Measurements from ENCODE around the gene FAM89B. TPM values are rescaled to one million over a fixed set of nuclear protein-coding genes. Genes with fewer than 3 reads are reported as not detected.
A peak's percentile ranks its signal among the peaks of the same experiment; 100 is the strongest.

The FAM89B gene
- polyA plus RNA-seq, 1 donor: 25.9 TPM

GRCh38 chr11:65583589-65583988 lies 11.3 kb downstream of the FAM89B start:
- H3K36me3 ChIP-seq (ENCODE audit: control insufficient read depth, insufficient read depth, low read length): peaks cover 47% of the 10 kb centered on the region
- DNase-seq: no peak
- H3K9me3 ChIP-seq (ENCODE audit: control insufficient read depth, low read depth, low read length): no peaks in the 10 kb centered on the region
- H3K4me3 ChIP-seq (ENCODE audit: low read length): no peak overlapping the region
- H3K27me3 ChIP-seq (ENCODE audit: control insufficient read depth, insufficient read depth, low read length): peaks cover 10% of the 10 kb centered on the region
- no CpG with 5 or more reads among the region's 10 CpGs for WGBS (ENCODE audit: insufficient coverage, low lambda C conversion rate)
- no peak overlapping the region for H3K27ac ChIP-seq (ENCODE audit: low read length)
- H3K4me1 ChIP-seq (ENCODE audit: control insufficient read depth, insufficient read depth, low read length): peaks cover 21% of the 10 kb centered on the region

GRCh38 chr11:65584106-65584505 lies 11.8 kb downstream of the FAM89B start:
- no CpG with 5 or more reads among the region's 8 CpGs for whole genome bisulfite sequencing (ENCODE audit: insufficient coverage, low lambda C conversion rate)
- peaks cover 19% of the 10 kb centered on the region for H3K4me1 ChIP-seq (ENCODE audit: control insufficient read depth, insufficient read depth, low read length)
- H3K9me3 ChIP-seq (ENCODE audit: control insufficient read depth, low read depth, low read length): no peaks in the 10 kb centered on the region
- no peak overlapping the region for H3K4me3 ChIP-seq (ENCODE audit: low read length)
- H3K27ac ChIP-seq (ENCODE audit: low read length): no peak overlapping the region
- peaks cover 10% of the 10 kb centered on the region for H3K27me3 ChIP-seq (ENCODE audit: control insufficient read depth, insufficient read depth, low read length)
- peaks cover 47% of the 10 kb centered on the region for H3K36me3 ChIP-seq (ENCODE audit: control insufficient read depth, insufficient read depth, low read length)
- no peak for DNase-seq

DNA sequence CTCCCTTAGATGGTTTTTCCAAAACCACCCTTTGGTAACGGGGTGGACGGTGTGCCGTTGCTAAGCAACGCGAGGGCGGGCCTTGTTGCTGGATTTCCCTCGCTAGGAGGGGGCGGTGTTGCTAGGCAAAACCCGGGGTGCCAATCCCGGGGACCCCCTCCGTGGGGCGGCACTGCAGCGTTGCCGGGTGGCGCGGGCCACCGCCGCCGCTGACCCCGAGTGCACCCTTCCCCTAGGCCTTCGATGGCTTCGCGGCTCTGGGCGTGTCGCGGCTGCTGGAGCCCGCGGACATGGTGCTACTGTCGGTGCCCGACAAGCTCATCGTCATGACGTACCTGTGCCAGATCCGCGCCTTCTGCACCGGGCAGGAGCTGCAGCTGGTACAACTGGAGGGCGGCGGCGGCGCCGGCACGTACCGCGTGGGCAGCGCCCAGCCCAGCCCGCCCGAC lies 12.4 kb downstream of the FAM89B start:
- peaks cover 10% of the 10 kb centered on the region for H3K27me3 ChIP-seq (ENCODE audit: control insufficient read depth, insufficient read depth, low read length)
- peaks cover 15% of the 10 kb centered on the region for H3K4me1 ChIP-seq (ENCODE audit: control insufficient read depth, insufficient read depth, low read length)
- H3K27ac ChIP-seq (ENCODE audit: low read length): no peak overlapping the region
- DNase-seq: peak in 1 of 2 donors; percentile 58
- no peak overlapping the region for H3K4me3 ChIP-seq (ENCODE audit: low read length)
- no CpG with 5 or more reads among the region's 46 CpGs for WGBS (ENCODE audit: insufficient coverage, low lambda C conversion rate)
- H3K9me3 ChIP-seq (ENCODE audit: control insufficient read depth, low read depth, low read length): no peaks in the 10 kb centered on the region
- H3K36me3 ChIP-seq (ENCODE audit: control insufficient read depth, insufficient read depth, low read length): peaks cover 43% of the 10 kb centered on the region

DNA sequence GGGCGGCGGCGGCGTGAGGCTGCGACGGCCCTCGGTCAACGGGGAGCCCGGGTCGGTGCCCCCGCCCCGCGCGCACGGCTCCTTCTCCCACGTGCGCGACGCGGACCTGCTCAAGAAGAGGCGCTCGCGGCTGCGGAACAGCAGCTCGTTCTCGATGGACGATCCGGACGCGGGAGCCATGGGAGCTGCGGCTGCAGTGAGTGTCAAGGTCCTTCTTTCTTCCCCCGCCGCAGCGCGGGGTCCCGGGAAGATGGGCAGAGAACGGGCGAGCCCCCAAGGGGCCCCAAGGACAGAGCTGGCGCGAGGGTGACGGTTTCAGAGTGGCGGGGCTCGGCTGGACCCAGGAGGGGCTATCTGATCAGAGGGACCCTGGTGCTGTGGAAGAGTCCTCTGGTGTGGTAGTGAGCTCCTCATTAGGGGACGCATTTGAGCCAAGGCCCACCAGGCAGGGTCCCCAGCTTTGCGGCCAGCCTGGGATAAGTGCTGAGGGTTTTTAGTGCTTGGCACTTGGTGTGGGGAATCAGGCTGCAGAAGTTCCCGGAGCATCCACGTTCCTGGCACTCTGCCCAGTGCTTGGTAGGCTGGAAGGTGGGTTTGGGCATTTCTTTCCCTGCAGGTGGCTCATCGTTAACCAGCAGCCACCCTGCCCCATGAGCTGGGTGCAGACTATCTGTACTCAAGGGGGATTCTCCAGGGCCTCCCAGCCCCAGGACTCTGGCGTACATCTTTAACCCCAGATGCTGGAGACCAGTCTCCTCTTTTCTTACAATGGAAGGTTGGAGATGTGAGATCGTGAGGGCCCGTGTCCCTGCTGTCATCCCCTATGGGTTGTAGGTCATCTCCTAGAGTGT lies 13.3 kb downstream of the FAM89B start:
- Histone ChIP-seq H3K27me3 (ENCODE audit: control insufficient read depth, insufficient read depth, low read length) (peaks cover 10% of the 10 kb centered on the region), H3K4me3 (ENCODE audit: low read length) (no peak overlapping the region), H3K36me3 (ENCODE audit: control insufficient read depth, insufficient read depth, low read length) (peaks cover 42% of the 10 kb centered on the region), H3K9me3 (ENCODE audit: control insufficient read depth, low read depth, low read length) (no peaks in the 10 kb centered on the region), H3K4me1 (ENCODE audit: control insufficient read depth, insufficient read depth, low read length) (peaks cover 15% of the 10 kb centered on the region), H3K27ac (ENCODE audit: low read length) (no peak overlapping the region)
- WGBS (ENCODE audit: insufficient coverage, low lambda C conversion rate): no CpG with 5 or more reads among the region's 51 CpGs
- DNase-seq: no peak

DNA sequence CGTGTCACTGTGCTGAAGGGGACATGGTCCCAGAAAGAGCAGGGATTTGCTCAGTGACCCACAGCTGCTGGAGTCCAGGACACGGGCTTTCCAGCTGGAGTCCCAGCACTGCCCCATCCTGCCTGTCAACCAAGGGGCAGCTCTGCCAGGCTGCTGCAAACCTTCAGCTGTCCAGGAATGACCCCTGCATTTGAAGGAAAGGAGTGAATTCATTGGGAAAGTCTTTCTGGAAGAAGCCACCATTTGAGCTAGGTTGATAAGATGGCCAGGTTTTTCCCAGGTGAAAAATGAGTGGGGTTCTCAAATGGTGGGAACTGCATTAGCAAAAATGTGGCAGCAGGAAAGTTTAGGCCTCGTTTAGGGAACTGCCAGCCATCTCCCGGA lies 13.9 kb downstream of the FAM89B start:
- no peak for DNase-seq
- WGBS (ENCODE audit: insufficient coverage, low lambda C conversion rate): no CpG with 5 or more reads among the region's 4 CpGs
- Histone ChIP-seq H3K27me3 (ENCODE audit: control insufficient read depth, insufficient read depth, low read length) (peaks cover 10% of the 10 kb centered on the region), H3K4me3 (ENCODE audit: low read length) (no peak overlapping the region), H3K27ac (ENCODE audit: low read length) (no peak overlapping the region), H3K9me3 (ENCODE audit: control insufficient read depth, low read depth, low read length) (no peaks in the 10 kb centered on the region), H3K4me1 (ENCODE audit: control insufficient read depth, insufficient read depth, low read length) (peaks cover 15% of the 10 kb centered on the region), H3K36me3 (ENCODE audit: control insufficient read depth, insufficient read depth, low read length) (peaks cover 38% of the 10 kb centered on the region)

DNA sequence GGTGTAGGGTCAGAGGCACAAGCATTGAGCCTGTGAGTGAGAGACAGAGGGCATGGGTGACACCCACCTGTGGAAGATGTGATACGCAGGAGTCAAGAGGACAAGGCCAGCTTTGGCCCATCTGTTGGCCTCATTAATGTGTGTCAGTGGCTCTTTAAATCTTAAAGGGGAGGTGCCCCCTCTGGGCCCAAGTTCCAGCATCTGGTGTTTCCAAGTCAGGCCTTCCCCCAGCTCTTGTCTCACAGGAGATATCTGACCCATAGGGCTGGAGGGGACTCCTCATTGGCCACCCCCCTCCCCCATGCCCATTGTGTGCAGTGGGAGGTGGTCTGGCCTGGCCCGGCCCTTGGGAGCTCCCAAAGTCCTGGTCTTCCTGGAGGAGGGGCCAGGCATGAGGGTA lies 14.3 kb downstream of the FAM89B start:
- no peak overlapping the region for H3K27ac ChIP-seq (ENCODE audit: low read length)
- peaks cover 10% of the 10 kb centered on the region for H3K27me3 ChIP-seq (ENCODE audit: control insufficient read depth, insufficient read depth, low read length)
- H3K4me1 ChIP-seq (ENCODE audit: control insufficient read depth, insufficient read depth, low read length): peaks cover 15% of the 10 kb centered on the region
- DNase-seq: no peak
- WGBS (ENCODE audit: insufficient coverage, low lambda C conversion rate): no CpG with 5 or more reads among the region's 2 CpGs
- no peak overlapping the region for H3K4me3 ChIP-seq (ENCODE audit: low read length)
- peaks cover 34% of the 10 kb centered on the region for H3K36me3 ChIP-seq (ENCODE audit: control insufficient read depth, insufficient read depth, low read length)
- H3K9me3 ChIP-seq (ENCODE audit: control insufficient read depth, low read depth, low read length): peaks cover under 1% of the 10 kb centered on the region

GRCh38 chr11:65588199-65589054 lies 16.1 kb downstream of the FAM89B start:
- DNase-seq: peak; percentile 62 to 67
- H3K36me3 ChIP-seq (ENCODE audit: control insufficient read depth, insufficient read depth, low read length): peaks cover 33% of the 10 kb centered on the region
- no peak overlapping the region for H3K27ac ChIP-seq (ENCODE audit: low read length)
- peaks cover 13% of the 10 kb centered on the region for H3K27me3 ChIP-seq (ENCODE audit: control insufficient read depth, insufficient read depth, low read length)
- 20% methylated on average over 2 of the region's 13 CpGs for WGBS (ENCODE audit: insufficient coverage, low lambda C conversion rate)
- H3K4me1 ChIP-seq (ENCODE audit: control insufficient read depth, insufficient read depth, low read length): peaks cover 23% of the 10 kb centered on the region
- H3K4me3 ChIP-seq (ENCODE audit: low read length): no peak overlapping the region
- peaks cover 4% of the 10 kb centered on the region for H3K9me3 ChIP-seq (ENCODE audit: control insufficient read depth, low read depth, low read length)

- no peak overlapping the region for H3K27ac ChIP-seq (ENCODE audit: low read length)
- no peak for DNase-seq
- peaks cover 5% of the 10 kb centered on the region for H3K27me3 ChIP-seq (ENCODE audit: control insufficient read depth, insufficient read depth, low read length)
- peaks cover 4% of the 10 kb centered on the region for H3K9me3 ChIP-seq (ENCODE audit: control insufficient read depth, low read depth, low read length)
- H3K4me1 ChIP-seq (ENCODE audit: control insufficient read depth, insufficient read depth, low read length): peaks cover 23% of the 10 kb centered on the region
- no peak overlapping the region for H3K4me3 ChIP-seq (ENCODE audit: low read length)
- H3K36me3 ChIP-seq (ENCODE audit: control insufficient read depth, insufficient read depth, low read length): peaks cover 33% of the 10 kb centered on the region
- WGBS (ENCODE audit: insufficient coverage, low lambda C conversion rate): no CpG with 5 or more reads among the region's 9 CpGs
Observed at GRCh38 chr11:65589444-65590239, 17.3 kb downstream of the FAM89B start.

GRCh38 chr11:65590240-65590738 lies 18.0 kb downstream of the FAM89B start:
- no peak overlapping the region for H3K27ac ChIP-seq (ENCODE audit: low read length)
- H3K4me1 ChIP-seq (ENCODE audit: control insufficient read depth, insufficient read depth, low read length): peaks cover 23% of the 10 kb centered on the region
- no peak overlapping the region for H3K4me3 ChIP-seq (ENCODE audit: low read length)
- no peak for DNase-seq
- peaks cover 3% of the 10 kb centered on the region for H3K27me3 ChIP-seq (ENCODE audit: control insufficient read depth, insufficient read depth, low read length)
- WGBS (ENCODE audit: insufficient coverage, low lambda C conversion rate): no CpG with 5 or more reads among the region's 8 CpGs
- peaks cover 33% of the 10 kb centered on the region for H3K36me3 ChIP-seq (ENCODE audit: control insufficient read depth, insufficient read depth, low read length)
- peaks cover 4% of the 10 kb centered on the region for H3K9me3 ChIP-seq (ENCODE audit: control insufficient read depth, low read depth, low read length)

Measured in large intestine (tissue), 3 donors.